HG03025 (cell line): ENCODE data around the gene LGALS3BP.

Source experiments
- ATAC-seq: cut with Tn5 transposase; IDR thresholded peaks from one replicate; pipeline ENCODE4 v1.9.1; 2021; ENCODE audit warnings: mild to moderate bottlenecking, moderate library complexity; ENCODE audit not compliant: unreplicated experiment, low FRiP score

LGALS3BP gene

GRCh38 chr17:78986649-78987328, 7.1 kb upstream of the LGALS3BP start:
- no peak for ATAC-seq

- ATAC-seq = no peak
Measured at GRCh38 chr17:78986048-78986648, 6.4 kb upstream of the LGALS3BP start.

- ATAC-seq = no peak
Measured at GRCh38 chr17:78985395-78985794, 5.7 kb upstream of the LGALS3BP start.

- ATAC-seq = no peak
Measured at GRCh38 chr17:78981010-78981888, 1.5 kb upstream of the LGALS3BP start.

DNA sequence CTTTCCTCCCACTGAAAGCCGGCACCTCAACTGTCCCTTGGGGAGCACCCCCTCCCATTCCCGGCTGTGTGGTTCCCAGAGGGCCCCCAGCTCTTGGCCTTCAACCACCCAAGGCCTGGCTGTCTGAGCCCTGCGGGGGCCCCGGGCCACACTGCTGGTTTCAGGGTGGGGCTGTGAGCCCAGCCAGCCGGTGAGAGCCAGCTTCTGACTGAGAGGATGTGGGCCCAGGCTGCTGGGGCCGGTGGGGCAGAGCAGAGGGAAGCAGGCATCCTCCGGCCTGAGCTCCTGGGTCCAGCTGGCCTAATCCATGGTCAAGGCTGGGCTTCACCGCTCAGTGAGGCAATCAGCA, 875 bp upstream of the LGALS3BP start:
- ATAC-seq = no peak

GRCh38 chr17:78977997-78978973, 1.4 kb downstream of the LGALS3BP start:
- ATAC-seq = no peak

GRCh38 chr17:78977681-78977943, 2.1 kb downstream of the LGALS3BP start:
- ATAC-seq = no peak

DNA sequence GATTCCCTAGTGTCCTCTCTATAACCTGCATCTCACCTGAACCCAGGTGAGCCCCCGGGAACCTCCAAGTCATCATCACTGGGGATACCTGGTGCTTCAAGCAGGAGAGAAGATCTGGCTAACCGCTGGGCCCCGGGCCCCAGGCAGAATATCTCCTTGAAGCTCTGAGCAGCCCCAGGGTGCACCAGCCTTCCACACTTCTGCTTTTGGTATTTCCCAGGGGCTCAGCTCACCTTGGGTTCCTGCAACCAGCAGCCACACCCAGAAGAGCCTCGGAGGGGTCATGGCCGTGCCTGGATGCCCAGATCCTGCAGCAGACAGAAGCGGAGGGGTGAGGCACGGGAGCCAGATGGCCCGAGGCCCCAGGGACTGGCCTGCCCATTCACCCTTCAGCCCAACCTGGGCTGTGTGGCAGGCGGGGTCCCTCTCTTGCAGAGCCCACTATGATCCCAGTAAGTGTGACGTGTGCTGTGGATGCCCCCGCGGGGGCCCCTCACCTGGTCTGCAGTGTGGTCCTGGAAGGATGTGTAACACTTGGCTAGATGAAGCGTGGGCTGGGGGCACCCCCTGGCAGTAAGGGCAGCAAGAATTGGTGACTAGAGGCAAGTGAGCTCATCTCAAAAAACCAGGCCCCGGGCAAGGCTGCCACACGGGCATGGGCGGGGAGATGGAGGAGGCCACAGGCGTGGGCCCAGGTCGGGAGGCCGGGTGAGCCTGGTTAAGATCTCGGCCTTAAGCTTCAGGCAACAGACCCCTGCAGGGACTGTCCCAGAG, 2.6 kb downstream of the LGALS3BP start:
- no peak for ATAC-seq

GRCh38 chr17:78974635-78975591, 4.8 kb downstream of the LGALS3BP start:
- ATAC-seq = no peak

DNA sequence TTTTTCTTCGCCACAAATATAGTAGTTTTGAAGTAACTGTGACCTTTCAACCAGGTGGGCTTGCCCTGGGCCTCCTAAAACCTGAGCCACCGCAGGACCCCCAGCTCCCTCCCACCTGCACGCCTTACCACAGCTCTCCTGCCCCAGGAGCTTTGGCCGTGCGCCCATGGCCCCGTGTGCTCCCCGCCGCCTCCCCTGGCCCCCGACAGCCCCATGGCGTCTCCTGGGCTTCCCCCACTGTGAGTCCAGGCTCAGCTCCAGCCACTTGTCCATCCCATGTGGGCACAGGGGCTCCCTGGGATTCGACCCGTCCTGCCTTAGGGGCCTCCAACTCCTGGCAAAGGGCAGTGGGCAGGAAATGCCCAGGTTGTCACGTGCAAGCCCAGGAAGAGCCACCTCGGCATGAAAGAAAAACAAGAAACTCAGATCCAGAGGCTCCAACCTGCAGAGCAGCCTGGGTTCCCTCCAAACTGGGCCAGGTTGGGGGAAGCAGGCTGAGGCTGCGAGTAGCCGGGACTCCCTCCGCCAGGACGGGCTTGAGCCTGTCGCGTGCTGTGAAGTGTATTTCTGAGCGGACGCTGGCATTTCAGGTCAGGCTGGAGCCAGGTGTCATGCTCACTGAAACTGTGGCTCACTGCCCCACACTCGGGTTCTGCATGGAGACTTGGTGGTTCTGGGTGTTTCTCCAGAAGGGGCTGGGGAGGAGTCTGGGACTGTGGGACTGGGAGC, 5.8 kb downstream of the LGALS3BP start:
- ATAC-seq = no peak

DNA sequence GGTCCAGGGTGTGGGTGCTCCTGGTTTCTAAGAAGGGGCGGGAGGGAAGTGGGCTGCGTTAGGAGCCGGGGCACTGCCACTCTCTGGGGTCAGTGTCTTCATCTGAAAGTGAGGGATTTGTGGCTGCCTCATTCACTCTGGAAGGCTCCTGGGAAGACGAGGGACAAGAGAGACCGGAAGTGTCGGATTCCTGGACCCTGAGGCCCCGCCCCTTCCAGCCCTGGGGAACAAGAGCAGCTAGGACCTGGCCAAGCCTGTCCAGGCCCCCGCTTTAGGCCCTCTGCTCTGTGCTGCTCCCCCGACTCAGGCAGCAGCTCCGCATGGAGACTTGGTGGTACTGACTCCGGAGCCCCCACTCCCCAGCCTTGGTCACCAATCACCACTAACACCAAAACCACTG, 6.5 kb downstream of the LGALS3BP start:
- no peak for ATAC-seq

GRCh38 chr17:78972507-78973105, 7.1 kb downstream of the LGALS3BP start:
- no peak for ATAC-seq

- no peak for ATAC-seq
Measured at GRCh38 chr17:78971756-78972506, 7.8 kb downstream of the LGALS3BP start.

DNA sequence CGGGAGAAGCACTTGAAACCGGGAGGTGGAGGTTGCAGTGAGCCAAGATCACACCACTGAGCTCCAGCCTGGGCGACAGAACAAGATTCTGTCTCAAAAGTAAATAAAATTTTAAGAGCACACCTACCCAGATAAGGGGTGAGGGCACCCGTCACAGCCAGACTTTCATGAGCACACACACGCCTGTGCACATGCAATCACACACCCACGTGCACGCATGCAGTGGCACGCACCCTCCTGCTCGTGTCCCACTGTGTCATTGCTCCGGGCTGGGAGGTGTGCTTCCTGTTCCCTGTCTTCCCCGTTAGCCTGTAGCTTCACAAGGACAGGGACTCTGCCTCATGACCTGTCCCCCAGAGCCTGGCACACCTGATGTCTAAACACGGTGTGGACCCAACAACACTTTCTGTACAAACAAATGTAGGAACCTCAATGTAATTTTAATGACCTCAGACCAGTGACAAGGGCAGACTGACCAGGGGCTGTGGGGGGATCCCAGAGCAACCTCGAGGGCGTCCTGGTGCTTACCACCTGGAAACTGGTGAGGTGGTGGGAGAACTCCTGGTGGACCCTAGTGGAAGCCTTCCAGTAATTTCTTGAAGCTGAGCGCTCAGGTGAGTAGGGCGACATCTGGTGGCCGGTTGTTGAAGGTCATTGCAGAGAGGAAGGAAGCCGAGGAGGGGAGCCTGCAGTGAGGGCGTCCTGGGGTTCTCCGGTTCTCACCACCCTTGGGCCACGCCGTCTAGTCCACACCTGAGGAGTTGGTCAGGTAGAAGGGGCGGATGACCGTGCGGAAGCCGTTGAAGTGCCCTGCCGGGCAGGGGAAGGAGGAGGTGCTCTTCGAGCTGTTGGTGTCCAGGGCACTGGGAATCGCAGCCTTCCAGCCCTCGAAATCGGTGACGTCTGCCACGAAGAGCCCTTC, 8.6 kb downstream of the LGALS3BP start:
- ATAC-seq = no peak

- no peak for ATAC-seq
Measured at GRCh38 chr17:78969865-78970264, 9.9 kb downstream of the LGALS3BP start.

GRCh38 chr17:78967782-78968362, 11.9 kb downstream of the LGALS3BP start:
- ATAC-seq = no peak
